ENCODE data around the gene ASB10. TPM values are rescaled to one million over a fixed set of nuclear protein-coding genes. Genes with fewer than 3 reads are reported as not detected.
A peak's percentile ranks its signal among the peaks of the same experiment; 100 is the strongest.

The ASB10 gene
- total RNA-seq, 1 experiment from 2014 or later: not detected

DNA sequence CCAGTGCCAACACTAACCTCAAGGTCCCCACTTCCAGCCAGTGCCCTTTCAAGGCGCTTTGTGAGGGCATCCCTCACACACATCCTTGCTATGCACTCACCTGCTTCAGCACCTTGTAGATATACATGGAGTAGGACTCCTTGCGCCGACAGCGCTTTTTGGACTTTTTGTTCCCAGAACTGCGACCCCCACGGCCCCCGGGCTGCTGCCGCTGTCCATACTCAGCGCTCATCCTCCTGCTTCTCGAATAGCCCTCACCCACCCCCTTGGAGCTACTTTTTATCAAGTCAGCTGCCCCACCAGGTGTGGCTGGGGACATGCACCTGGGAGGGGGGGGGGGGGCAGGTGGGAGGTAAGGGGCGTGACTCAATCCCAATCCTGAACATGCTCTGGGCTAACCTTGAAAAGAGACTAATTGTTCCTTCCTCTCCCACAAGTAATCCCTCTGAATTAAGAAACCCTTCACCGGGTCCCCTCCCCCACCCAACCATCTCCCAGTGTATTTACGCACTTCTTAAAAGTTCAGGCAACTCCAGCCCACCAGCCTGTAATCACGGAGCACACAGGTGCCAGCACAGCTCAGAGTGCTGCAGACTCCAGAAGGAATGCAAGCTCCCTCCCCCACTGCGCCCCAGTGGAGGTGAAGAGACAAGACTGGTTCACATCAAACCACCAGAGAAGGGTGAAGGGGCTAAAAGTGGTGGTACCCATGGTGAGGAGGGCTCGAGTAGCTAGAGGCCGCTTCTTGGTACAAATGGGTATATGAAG, 23.2 kb upstream of the ASB10 start, which contains the start of gene H2BK1:
Gene H2BK1, minus strand, starts transcription at position 402 of the 768 bp plus-strand sequence. Its CDS starts 170 bp downstream, at position 232.
- DNase-seq (ENCODE audit: low read depth): no peak

DNA sequence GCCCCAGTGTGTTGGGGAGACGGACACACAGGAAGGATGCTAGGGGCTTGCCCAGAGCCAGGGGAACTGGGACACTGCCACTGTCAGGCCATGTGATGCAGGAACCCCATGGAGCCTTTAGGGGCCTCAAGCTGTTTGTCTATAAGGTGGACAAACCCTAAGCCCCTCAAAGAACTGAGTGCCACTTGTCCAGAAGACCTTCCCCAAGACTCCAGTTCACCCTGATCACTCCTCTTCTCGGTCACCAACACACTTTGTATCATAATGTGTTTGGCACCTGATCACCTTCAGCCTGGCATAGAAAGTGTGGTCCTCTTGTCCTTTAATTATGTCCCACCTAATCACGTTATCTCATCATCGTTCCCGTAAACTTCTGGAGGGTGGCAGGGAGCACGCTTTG, 22.5 kb upstream of the ASB10 start:
- no peak for DNase-seq (ENCODE audit: low read depth)

DNA sequence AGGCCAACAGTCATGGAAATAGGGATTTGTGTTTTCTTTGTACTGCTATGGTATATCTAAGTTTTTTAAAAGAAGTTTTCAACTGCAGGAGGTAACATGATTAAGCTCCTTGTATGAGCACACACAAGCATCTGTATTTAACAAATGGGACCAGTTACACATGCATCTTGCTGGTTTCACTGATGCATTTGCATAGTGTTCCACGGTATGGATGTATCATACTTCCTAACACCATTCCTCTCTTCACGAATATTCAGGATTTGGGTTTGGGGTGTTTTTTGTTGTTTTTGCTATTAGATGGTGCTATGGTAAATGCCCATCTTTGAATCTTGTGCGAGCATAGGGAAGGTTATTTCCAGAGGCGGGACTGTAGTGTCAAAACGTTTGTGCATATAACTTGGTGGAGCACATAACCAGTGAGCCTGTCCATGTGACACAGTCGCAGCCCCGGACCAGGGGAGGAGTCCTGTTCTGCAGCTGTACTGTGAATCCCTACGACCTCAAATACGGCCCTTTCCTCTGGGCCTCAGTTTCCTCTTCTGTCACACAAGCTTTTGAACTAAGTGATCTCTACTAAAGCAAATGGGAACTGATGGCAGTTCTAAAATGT, 21.3 kb upstream of the ASB10 start:
- no peak for DNase-seq (ENCODE audit: low read depth)

DNA sequence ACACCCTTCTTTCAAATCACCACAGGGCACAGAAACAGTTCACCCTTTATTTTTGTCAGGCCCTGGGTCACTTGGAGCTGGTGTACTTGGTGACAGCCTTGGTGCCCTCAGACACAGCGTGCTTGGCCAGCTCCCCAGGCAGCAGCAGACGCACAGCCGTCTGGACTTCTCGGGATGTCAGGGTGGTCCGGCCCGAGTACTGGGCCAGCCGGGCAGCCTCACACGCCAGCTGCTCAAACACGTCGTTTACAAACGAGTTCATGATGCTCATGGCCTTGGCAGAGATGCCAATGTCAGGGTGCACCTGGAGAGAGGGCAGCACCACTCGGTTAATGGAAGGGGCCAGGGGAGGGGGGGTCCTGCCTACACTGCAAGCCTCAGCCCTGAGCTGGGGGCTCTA, 20.8 kb upstream of the ASB10 start:
- DNase-seq (ENCODE audit: low read depth): no peak

DNA sequence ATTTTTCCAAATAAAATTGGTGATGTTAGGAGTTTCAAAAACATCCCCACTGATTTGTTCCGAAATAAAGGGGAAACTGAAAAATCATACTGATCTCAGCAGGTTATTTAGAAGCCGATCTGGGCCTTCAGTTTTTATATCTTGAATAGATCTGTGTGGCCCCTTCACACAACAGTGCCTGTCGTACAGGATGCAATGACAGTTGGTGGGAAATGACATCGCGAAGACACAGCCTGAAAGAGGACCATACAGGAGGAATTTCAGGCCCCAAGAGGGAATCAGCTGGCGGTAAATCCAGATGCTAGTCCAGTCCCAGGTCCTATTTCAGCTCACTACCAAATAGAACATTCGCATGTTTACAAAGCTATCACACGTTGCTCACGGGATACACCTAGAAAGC, 20.3 kb upstream of the ASB10 start:
- no peak for DNase-seq (ENCODE audit: low read depth)

DNA sequence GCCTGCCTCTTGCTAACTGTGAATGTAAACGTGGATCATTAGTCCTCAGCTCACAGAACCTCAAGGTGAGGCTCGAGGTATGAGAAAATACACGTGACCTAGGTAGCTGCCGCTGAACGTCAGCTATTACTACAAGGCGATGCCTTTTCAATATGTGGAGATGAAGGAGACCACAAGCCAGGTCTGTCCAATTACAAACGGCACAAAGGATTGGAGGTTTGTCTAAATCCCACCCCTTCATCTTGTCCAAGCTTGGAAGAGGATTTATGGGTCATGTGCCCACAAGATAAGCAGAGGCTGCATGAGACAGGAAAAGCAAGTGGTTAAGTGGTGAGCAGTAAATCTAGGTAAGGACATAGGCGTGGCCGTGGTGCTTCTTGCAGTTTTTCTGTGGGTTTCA, 19.9 kb upstream of the ASB10 start:
- DNase-seq (ENCODE audit: low read depth): peak; percentile 47

DNA sequence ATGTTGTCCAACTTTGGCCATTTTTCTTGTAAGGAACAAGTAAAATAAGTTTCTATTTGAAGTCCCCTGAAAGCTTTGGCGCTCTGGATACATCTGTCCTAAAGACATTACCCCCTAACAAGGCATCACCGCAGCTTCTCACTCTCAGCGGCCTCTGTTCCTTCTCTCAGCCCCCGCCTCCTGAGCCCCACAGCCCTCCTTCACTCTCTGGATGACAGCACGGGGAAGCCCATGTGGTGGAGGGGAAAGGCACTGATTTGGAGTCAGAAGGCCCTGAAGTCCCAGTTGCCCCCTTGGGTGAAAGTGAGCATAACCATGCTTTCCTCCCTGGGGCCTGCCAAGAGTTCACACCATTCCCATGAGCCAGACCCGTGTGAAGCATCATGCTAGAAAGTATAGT, 18.7 kb upstream of the ASB10 start:
- DNase-seq (ENCODE audit: low read depth): no peak

DNA sequence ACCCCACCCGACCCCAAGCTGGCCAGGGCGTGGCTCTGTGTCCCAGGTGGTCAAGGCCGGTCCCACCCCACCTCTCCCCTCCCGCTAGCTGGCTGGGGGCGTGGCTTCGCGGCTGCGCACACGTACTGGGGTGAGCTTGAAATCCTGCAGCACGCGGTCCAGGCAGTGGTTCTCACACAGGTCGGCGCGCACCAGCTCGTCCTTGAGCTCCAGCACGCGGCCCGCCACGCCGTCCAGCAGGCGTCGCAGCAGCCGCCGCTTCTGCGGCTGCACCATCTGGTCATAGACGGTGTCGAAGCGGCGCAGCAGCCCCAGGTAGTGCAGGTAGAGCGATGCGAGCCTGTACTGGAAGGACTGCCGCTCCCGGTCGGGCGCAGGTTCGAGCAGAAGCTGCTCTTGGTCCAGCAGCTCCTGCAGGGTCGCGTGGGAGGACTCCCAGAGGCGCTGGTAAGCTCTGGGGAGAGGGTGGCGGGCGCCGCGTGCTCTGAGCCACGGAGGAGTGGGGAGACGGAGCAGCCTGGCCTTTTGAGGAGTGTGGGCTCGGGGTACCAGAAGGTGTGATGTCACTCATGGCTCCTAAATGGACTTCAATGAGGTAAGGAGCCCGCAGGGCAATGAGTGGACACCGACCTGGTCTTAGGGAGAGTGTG, 17.5 kb upstream of the ASB10 start:
- DNase-seq (ENCODE audit: low read depth): no peak

DNA sequence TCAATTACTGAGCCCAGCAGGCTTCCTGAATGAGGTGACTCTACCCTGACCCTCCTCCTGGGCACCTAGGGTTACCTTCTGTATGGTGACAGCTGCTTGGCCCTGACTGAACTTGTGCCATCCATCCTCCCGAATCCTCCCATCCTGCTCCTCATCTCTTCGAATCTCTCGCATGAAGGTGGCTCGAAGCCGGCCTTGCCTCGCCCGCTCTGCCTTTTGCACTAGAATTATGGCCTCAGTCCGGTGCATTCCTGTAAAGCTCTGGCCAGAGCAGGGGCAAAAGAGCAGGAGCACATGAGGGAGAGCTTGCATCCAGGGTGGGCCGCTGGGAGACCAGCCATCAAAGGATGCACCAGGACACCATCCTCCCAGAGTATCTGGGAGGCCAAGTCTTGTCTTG, 15.8 kb upstream of the ASB10 start:
- no peak for DNase-seq (ENCODE audit: low read depth)

DNA sequence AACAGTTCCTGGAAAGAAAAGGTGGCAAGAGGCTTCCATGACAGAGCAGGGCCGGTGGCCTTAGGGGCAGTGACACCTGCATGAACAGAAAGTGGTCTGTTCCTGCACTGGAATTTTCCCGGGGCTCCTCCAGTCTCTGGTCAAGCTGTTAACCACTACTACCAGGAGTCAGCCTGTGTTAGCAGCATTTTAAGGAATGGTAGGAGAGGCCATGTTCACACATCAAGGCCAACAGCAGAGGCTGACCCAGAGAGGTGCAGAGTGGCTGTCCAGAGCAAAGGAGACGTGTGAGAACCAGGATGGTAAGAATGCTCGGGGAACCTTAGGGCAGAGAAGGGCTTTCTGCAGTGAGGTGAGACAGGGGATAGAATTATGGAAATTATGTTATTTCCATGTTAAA, 14.7 kb upstream of the ASB10 start:
- DNase-seq (ENCODE audit: low read depth): no peak

DNA sequence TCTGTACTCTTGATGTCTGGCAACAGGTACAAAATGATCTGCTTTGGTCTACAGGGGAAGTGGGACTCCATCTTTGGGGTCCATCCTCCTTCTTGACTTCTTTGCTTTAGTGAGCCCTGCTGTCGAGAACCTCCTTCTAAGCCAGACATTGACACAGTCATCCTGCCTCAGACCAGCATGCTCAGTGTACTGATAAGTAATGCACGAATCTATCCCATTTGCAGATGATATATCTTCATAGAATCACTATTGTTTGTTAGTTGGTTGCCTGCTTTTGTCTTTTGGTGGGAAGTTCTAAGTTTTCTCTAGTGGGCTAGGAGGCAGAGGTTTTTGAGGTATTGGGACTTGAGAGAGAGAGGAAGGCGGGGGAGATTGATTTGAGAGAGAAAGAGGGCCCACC, 14.3 kb upstream of the ASB10 start:
- DNase-seq (ENCODE audit: low read depth): no peak

DNA sequence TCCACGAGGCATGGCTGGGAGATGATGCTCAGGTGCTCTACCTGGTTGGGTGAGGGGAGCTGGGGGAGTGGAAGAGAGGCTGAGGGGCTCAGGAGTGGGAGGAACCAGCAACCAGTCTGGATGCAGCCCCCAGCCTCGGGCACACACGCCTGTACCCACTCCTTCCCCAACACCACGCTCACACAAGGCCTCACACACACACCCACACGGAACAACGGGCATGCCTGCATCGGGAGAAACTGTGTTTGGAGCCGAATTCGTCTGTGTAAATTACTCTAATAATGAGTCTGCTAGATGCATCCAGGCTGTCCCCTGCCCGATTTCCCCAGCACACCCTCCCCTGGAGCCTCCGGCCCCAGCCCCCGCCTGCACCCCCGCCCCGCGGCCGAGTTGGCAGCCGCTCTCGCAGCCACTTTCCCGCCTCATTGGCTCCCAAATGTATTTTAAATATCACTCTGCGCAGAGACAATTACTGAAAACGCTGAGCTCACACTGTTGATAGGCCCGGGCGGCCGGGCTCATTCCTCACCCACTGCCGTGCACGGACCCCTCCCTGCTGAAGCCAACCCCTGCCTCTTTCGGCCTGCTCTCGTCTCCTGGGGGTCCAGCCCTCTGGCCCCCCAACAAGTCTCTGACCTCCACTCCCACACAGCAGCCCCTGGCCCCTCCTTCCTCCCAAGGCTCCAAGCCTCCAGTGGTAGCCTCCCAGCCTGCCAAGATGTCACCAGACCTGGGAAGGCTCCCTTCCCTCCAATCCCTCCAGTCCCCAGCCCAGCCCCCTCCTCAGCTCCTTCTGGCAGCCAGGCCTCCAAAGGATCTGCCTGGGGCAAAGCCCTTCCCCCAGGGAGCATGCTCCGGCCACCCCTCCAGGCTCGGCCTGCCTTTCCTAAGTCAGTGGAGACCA, 12.1 kb upstream of the ASB10 start:
- DNase-seq (ENCODE audit: low read depth): no peak

DNA sequence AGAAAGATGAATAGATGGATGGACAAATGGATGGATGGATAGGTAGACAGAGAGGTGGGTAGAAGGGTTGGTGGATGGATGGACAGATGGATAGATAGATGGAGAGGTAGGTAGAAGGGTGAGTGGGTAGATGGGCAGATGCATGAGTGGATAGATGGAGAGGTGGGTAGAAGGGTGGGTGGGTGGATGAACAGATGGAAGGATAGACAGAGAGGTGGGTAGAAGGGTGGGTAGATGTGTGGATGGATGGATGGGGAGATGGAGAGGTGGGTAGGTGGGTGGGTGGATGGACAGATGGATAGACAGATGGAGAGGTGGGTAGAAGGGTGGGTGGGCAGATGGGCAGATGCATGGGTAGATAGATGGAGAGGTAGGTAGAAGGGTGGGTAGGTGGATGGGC, 10.9 kb upstream of the ASB10 start:
- DNase-seq (ENCODE audit: low read depth): no peak

DNA sequence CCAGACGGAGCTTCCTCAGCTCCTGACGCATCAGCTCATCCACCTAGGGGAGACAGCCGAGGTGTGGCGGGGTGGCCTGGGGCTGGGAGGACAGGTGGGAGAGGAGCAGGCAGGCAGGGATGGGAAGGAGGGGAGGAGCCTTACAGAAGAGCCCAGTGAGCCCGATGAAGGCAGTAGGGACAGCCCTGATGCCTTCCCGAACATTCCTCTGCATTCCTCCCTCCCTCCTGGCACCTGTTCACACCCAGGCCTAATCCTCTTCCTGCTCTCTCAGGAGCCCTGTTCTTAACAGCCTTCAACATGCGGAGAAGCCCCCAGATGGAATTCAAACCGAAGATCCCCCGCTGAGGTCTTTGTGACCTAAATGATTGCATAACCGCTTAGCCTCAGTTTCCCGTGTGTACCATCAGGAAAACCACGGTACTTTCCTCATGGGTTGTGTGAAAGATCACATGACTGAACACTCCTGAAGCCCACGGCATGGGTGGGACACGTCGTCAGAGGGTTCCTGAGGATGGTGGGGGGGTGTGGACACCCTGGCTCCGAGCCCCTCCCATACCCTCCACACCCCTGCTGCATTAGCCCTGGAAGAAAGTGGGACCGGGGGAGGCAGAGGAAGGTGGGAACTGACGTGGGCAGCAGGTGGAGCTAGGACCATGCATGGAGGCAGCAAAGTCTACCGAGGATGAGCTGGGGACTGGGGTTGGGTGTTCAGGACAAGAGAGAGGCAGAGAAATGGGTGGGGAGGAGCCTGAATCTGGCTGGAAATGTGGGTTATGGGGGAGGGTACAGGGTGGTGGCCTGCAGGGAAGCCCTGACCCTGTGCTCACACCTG, 8.8 kb upstream of the ASB10 start:
- DNase-seq (ENCODE audit: low read depth): no peak

DNA sequence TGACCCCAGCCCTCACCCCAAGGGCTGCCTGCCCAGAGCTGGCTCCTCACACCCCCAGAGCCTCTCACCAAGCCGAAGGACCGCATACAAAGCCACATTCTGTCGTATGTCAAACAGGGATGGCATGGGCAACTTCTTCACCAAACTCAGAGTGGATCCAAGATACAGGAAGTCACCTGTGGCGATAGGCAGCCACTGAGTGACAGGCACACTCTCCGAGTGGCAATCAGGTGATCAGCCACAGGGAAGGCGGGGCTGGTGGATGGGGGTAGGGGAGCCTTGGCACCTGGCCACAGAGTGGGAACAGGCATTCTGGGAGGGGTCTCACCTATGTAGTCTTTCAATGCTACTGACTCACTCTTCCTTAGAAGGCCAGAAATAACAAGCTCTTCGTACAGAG, 7.1 kb upstream of the ASB10 start:
- no peak for DNase-seq (ENCODE audit: low read depth)

DNA sequence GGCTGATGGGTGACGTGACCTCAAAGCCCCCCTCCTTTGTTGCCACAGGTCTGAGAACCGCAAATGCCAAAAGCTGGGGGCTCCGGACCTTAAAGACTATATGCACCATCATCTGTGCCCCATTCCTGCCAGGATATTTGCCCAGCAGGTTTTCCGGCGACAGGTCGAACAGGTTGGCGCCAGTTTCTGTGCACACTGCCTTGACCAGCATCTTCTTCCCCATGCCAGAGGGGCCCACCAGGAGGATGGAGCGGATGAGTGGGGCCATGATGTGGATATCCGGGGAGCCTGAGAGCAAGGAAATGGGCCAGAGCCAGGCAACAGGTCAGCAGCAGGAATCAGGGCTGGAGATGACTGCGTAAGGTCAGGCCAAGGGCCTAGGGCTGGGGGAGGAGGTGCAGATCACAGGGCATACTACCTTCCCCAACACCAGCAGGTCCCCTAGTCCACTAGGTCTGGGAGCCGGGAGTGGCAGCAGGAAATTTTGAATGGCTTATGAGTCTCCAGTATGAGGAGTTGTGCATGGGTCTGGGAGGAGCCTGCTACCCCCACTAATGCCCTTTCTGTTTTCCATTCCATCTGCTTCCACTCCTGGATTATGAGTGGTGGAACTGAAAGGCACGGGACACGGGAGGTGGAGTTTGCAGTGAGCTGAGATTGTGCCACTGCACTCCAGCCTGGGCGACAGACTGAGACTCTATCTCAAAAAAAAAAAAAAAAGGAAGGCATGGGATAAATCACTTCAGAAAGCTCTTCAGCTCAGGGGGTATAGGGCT, 6.3 kb upstream of the ASB10 start:
- no peak for DNase-seq (ENCODE audit: low read depth)

DNA sequence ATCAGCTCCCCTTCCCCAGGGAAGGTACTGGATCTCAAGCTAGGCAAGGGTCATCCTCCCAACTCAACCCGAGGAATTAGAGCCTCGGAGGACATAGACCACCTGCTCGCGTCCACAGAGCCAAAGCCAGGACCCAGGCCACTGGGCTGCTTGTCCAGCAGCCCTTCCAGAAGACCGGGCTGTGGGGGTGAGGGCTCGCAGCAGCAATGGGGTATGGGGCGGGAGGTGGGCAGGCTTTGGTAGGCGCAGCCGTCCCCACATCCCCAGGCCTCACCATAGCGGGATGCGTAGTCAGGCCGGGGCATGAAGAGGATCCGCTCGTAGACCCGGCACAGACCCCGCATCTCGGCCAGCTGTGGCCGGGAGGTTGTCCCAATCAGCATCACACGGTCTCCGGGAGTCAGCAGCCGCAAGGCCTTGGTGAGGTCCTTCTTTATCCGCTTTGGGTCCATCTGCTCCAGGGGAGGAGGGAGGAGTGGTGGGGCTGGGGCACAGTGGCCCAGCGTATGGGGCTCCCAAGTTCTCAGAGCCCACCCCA, 5.0 kb upstream of the ASB10 start:
- DNase-seq (ENCODE audit: low read depth): no peak

DNA sequence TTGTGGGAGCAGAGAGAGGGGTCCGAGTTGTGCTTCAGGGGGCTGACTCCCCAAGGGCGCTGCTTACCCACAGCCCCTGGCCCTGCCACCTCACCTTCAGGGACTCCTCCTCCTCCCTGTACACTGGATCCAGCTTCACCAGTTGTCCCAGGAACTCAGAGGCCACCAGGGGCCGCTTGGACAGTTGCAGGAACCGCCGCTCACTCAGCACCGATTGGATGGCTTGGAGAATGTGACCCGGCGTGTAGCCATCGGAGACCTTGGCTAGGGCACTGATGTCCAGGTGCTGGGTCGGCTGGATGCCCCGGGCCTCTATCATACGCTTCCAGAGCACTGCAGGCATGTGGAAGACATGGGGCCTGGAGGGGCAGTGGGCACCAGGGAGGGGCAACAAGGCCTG, 4.5 kb upstream of the ASB10 start:
- no peak for DNase-seq (ENCODE audit: low read depth)

DNA sequence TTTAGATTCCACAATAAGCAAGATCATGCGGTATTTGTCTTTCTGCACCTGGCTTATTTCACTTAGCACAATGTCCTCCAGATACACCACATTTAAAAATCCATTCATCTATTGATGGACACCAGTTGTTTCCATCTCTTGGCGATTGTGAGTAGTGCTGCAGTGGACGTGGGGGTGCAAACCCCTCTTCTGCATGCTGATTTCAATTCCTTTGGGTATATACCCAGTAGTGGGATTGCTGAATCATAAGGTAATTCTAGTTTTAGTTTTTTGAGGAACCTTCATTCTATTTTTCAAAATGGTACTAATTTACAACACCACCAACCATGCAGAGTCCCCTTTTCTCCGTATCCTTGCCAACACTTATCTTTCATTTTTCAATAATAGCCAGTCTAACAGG, 2.0 kb upstream of the ASB10 start:
- no peak for DNase-seq (ENCODE audit: low read depth)

DNA sequence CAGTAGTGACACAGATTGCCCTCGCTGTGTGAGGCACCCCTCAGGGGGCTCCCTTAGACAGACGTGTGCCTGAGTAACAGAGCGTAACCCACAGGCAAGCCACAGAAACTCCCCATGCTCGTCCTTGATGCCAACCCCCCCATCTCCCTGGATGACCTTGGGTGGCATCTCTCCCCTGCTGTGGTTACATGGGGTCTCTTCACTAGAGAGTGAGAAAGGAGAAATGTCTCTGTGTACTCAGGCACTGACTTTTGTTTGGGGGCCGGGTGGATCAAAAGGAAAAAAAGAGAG, 1.1 kb upstream of the ASB10 start:
- no peak for DNase-seq (ENCODE audit: low read depth)

Data from Daoy (cell line).